DMS153 treated with DMSO at 0.1 percent for 48 hours (cell line): ENCODE results near the gene SSX1.
A peak's percentile ranks its signal among the peaks of the same experiment; 100 is the strongest.
"Not testable (repeated sequence)": the region's sequence is repeated elsewhere in the genome, so short reads cannot be mapped to it uniquely, and the experiment has no call there.

Experiments used
- DNase-seq: peaks from one replicate; lab custom pipeline; 2025; ENCODE audit not compliant: unreplicated experiment; lab: John Stamatoyannopoulos, UW

The SSX1 gene, protein sequence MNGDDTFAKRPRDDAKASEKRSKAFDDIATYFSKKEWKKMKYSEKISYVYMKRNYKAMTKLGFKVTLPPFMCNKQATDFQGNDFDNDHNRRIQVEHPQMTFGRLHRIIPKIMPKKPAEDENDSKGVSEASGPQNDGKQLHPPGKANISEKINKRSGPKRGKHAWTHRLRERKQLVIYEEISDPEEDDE

DNA sequence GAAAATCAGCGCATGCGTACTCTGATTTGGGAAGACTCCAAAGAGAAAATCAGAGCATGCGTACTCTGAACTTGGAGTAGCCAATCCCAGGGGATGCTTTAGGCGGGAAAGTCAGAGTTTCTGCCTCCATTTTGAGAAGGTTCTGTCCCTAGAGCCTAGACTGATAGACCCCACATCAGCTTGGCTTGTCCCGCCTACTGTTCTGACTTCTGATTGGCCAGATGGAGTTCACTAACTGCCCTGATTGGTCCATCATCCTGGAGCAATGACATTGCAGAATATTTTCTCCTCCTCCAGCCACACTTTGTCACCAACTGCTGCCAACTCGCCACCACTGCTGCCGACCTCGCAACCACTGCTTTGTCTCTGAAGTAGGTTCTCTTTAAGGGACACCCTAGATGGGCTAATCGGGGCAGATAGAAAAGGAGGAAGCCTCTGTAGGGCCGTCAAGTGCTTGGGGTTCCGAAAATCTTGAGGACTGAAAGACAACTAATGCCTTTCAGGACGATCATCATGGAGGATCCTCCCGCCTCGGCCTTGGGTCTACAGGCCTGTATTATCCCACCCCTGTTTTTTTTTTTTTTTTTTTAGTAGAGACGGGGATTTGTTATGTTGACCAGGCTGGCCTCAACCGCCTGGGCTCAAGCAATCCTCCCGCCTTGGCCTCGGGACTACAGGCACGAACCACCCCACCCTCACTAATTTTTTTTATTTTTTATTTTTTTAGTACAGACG is at the start of gene SSX1:
Gene SSX1 (plus strand): TSS at position 331 of the 735 bp plus-strand sequence. CDS start 1,850 bp downstream, outside the sequence.
- DNase-seq, result not testable (repeated sequence)

DNA sequence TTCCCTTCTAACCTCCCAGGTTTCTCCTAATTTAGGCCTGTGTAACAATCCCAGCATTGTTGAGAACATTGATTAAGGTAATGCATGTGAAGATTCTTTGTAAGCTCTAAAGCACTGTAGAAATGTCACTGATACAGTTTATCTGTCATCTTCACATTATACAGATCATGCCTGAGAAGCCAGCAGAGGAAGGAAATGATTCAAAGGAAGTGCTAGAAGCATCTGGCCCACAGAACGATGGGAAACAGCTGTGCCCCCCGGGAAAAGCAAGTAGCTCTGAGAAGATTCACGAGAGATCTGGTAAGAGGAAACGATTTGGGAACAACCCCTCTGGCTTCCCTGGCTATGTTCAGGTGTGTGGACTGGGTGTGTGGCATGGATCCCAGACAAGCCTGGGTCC is 40.9 kb upstream of the SSX1 start:
- DNase-seq, result not testable (repeated sequence)

DNA sequence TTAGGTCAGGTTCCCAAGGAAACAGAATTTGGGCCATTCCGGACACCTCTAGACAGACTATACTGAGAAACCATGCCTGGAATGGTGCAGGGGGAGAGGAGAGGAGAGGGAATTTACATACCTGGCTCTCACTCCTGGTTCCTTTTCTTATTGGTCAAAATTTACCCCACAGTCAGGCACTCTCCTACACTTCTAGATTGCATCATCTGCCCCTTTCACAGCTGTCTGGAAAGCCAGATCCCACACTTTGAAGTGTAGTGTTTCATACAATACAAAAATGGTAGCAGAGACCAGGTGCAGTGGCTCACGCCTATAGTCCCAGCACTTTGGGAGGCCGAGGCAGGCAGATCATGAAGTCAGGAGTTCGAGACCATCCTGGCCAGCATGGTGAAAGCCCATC is 31.0 kb upstream of the SSX1 start:
- DNase-seq, result not testable (repeated sequence)

DNA sequence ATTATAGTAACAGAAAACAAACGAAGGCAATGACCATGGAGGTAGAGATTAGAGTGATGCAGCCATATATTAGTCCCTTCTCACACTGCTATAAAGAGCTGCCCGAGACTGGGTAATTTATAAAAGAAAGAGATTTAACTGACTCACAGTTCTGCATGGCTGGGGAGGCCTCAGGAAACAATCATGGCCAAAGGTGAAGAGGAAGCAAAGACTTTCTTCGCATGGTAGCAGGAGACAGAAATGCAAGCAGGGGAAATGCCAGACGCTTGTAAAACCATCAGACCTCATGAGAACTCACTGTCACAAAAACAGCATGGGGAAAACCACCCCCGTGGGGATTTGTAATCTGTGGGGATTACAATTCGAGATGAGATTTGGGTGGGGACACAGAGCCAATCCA is 2.2 kb upstream of the SSX1 start:
- DNase-seq, result not testable (repeated sequence)

DNA sequence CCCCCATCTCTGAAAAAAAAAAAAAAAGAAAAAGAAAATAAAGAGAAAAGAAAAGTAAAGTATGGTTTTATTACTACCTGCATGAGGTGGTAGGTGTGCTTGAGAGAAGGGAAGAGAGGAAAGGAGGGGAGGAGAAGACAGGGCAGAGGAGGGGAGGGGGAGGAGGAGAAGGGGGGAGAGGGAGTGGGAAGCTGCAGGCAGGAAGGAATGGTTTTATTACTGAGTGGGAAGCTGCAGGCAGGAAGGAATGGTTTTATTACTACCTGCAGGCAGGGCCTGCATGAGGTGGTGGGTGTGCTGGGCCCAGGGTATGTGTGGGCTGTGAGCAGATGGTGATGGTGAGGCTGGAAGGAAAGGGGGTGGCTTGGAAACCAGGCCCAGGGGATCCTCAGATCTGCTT is 19.2 kb downstream of the SSX1 start:
- DNase-seq, result not testable (repeated sequence)

DNA sequence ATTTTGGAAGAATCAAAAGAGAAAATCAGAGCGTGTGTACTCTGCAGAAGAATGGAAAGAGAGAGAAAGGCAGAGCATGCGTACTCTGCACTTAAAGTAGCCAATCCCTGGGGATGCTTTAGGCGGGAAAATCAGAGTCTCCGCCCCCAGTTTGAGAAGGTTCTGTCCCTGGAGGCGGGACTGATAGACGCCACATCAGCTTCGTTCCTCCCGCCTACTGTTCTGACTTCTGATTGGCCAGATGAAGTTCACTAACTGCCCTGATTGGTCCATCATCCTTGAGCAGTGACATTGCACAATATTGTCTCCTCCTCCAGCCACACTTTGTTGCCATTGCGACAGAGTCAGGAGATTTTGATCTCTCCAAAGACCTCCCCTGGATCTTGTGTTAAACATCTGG is 23.8 kb downstream of the SSX1 start:
- DNase-seq, result peak; percentile 74

DNA sequence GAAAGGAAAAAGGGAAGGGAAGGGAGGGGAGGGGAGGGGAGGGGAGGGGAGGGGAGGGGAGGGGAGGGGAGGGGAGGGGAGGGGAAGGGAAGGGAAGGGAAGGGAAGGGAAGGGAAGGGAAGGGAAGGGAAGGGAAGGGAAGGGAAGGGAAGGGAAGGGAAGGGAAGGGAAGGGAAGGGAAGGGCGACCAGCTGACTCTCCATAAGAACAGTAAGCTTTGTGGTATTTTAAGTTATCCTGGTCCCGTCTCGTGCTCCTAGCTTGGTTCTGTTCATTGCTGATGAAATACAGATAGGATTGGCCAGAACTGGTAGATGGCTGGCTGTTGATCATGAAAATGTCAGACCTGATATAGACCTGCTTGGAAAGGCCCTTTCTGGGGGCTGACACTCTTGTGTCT is 25.5 kb downstream of the SSX1 start:
- not testable (repeated sequence) for DNase-seq

DNA sequence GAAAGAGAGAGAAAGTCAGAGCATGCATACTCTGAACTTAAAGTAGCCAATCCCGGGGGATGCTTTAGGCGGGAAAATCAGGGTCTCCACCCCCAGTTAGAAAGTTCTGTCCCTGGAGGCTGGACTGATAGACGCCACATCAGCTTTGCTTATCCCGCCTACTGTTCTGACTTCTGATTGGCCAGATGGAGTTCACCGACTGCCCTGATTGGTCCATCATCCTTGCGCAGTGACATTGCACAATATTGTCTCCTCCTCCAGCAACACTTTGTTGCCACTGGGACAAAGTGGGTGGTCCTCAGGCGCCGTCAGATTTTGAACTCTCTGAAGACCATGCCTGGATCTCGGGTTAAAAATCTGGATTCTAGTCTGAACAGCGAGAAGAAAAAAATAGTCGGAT is 51.0 kb downstream of the SSX1 start:
- no peak for DNase-seq

DNA sequence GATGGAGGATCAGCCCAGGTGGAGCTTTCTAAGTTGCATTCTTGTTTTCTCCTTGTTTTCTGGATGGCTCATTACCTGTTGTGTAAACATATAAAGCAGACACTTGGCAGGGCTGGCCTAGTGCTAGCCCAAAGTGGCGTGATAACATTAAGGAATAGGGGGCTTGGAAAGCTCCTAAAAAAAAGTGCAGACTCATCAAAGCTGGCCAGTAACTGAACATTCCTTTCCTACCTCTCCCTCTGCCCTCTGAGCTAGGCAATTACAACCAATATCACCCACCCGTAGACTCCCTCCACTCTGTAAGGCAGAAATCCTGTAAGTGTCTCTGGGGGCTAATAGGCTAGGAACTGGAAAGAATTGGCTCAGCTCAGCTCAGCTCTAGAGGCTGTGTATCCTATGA is 58.8 kb downstream of the SSX1 start:
- not testable (repeated sequence) for DNase-seq
